ENCODE measurements around the gene DHRSX.
"Not testable (repeated sequence)": the region's sequence is repeated elsewhere in the genome, so short reads cannot be mapped to it uniquely, and the experiment has no call there.

DHRSX gene

DNA sequence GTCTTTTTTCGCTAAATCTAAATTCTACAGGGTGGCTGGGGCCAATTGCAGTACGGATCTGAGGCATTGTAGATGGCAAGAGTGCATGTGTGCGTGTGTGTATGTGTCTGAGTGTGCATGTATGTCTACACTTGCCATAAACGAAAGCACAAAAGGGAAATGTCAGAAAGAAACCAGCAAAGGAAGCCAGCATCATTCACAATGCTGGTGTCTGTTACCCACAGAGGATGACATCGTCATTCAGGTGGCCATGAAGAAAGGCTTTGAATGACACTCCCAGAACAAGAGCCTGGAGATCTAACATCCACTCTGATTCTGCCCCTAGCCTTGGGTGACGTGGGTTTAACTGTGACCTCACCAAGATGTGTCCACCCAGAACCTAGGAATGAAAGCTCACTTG lies 124.6 kb downstream of the DHRSX start:
- TF ChIP-seq CTCF (conservative IDR thresholded peaks at IDR 0.05; ENCODE audit: low read depth): no peak
- ChIA-PET CTCF (no interaction called here), POLR2A (ENCODE audit: low non-redundant PET) (no interaction called here)
- H3K27ac ChIP-seq: no peak overlapping the region
- no peak for DNase-seq (ENCODE audit: low spot score)

GRCh38 chrX:2374086-2374485 lies 126.7 kb downstream of the DHRSX start:
- ChIA-PET CTCF (no interaction called here), POLR2A (ENCODE audit: low non-redundant PET) (no interaction called here)
- H3K27ac ChIP-seq: no peak overlapping the region
- DNase-seq (ENCODE audit: low spot score): no peak
- TF ChIP-seq CTCF (conservative IDR thresholded peaks at IDR 0.05; ENCODE audit: low read depth): no peak

DNA sequence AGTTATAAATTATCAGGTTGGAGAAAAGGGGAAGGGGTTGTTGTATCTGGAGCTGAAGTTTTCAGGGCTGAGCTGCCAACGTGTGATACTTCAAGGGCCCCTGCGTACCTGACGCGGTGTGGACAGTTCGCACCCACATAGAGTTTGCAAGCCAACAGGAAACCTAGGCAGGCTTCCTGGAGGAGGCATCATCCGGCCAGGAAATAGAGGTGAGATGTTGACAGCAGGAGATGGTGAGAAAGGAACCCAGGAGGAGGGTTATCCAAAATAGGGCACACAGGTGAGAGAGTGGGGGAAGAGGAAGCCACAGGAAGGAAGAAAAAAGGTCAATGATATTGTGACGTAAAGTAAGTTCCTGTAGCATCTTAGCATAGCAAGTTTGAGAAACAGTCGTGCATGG lies 127.2 kb downstream of the DHRSX start:
- ChIA-PET CTCF (no interaction called here), POLR2A (ENCODE audit: low non-redundant PET) (no interaction called here)
- no peak for DNase-seq (ENCODE audit: low spot score)
- TF ChIP-seq CTCF (conservative IDR thresholded peaks at IDR 0.05; ENCODE audit: low read depth): no peak
- H3K27ac ChIP-seq: no peak overlapping the region

GRCh38 chrX:2371026-2371711 lies 129.6 kb downstream of the DHRSX start:
- no peak overlapping the region for H3K27ac ChIP-seq
- ChIA-PET POLR2A (ENCODE audit: low non-redundant PET) (no interaction called here), CTCF (no interaction called here)
- TF ChIP-seq CTCF (conservative IDR thresholded peaks at IDR 0.05; ENCODE audit: low read depth): no peak
- no peak for DNase-seq (ENCODE audit: low spot score)

DNA sequence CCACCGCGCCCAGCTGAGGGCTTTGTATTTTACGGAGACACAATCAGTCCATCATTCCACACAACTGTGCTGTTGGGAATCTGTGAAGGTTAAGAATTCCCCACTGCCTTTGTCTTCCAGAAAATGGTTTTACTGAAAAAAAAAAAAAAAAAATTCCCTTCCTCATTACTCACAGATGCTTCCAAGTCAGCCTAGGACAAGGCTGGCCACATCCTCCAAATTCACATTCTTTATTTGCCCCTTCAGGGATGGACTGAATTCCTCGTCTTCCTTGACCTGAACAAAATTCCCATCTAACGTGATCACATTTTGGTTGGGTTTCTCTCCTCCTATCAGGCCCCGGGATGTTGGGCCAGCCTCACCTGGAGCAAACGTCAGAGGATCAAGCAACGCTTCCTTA lies 130.3 kb downstream of the DHRSX start:
- POLR2A ChIA-PET (ENCODE audit: low non-redundant PET): no interaction called here
- H3K27ac ChIP-seq: no peak overlapping the region
- TF ChIP-seq CTCF (conservative IDR thresholded peaks at IDR 0.05; ENCODE audit: low read depth): no peak
- CTCF ChIA-PET: no interaction called here
- DNase-seq (ENCODE audit: low spot score): no peak

DNA sequence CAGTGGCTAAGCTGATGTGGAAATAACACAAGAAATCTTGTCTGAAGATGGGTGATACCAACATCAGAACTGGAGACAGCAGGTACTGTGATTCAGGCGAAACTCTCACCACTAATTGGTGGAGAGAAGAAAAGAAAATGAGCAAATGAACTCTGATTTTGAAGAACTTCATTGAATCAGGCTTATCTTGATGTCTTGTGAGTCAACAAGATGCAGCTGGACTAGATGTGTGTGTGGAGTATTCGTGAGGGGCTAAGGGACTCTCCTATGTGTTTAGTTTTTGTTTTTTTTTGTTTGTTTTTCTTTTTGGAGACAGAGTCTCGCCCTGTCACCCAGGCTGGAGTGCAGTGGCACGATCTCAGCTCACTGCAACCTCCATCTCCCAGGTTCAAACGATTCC lies 131.6 kb downstream of the DHRSX start:
- no peak overlapping the region for H3K27ac ChIP-seq
- no peak for DNase-seq (ENCODE audit: low spot score)
- TF ChIP-seq CTCF (conservative IDR thresholded peaks at IDR 0.05; ENCODE audit: low read depth): no peak
- ChIA-PET CTCF (no interaction called here), POLR2A (ENCODE audit: low non-redundant PET) (no interaction called here)

GRCh38 chrX:2360731-2361130 lies 140.0 kb downstream of the DHRSX start:
- no peak for DNase-seq (ENCODE audit: low spot score)
- POLR2A ChIA-PET (ENCODE audit: low non-redundant PET): no interaction called here

DNA sequence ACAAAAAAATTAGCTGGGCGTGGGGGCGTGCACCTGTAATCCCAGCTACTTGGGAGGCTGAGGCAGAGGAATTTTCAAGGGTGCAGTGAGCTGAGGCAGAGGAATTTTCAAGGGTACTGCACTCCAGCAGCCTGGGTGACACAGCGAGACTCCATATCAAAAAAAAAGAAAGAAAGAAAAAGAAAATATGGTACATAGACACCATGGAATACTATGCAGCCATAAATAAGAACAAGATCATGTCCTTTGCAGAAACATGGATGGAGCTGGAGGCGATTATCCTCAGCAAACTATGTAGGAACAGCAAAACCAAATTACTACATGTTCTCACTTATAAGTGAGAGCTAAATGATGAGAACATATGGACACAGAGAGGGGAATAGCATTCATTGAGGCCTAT lies 141.3 kb downstream of the DHRSX start:
- H3K27ac ChIP-seq; CTCF ChIA-PET; POLR2A ChIA-PET (ENCODE audit: low non-redundant PET); DNase-seq (ENCODE audit: low spot score): not testable (repeated sequence)

More at GRCh38 chrX:2360731-2361130, 140.0 kb downstream of the DHRSX start:
- no peak overlapping the region for H3K27ac ChIP-seq
- TF ChIP-seq CTCF (conservative IDR thresholded peaks at IDR 0.05; ENCODE audit: low read depth): no peak
- CTCF ChIA-PET: no interaction called here

Data from RWPE1 (cell line).